Mesothelial cell of epicardium (in vitro differentiated cells): ENCODE data around the gene FRY. TPM values are rescaled to one million over a fixed set of nuclear protein-coding genes. Genes with fewer than 3 reads are reported as not detected.

ENCODE experiments used
- DNase-seq, 2 experiments: peaks; one replicate each; pipeline ENCODE4 v3.0.0; 2021; ENCODE audit warnings: low spot score in 2 of 2; ENCODE audit not compliant: unreplicated experiment in 2 of 2
- H3K27ac Mint-ChIP-seq: 2 replicates; pipeline ENCODE4 v1.8.0; 2021; ENCODE audit warnings: mixed read lengths
- H3K27me3 Mint-ChIP-seq: 2 replicates; pipeline ENCODE4 v1.8.0; 2021; ENCODE audit warnings: low read depth, mixed read lengths
- H3K36me3 Mint-ChIP-seq: 2 replicates; pipeline ENCODE4 v1.8.0; 2021; ENCODE audit warnings: mixed read lengths
- H3K4me1 Mint-ChIP-seq: 2 replicates; pipeline ENCODE4 v1.8.0; 2021; ENCODE audit warnings: mixed read lengths
- H3K4me3 Mint-ChIP-seq: 2 replicates; pipeline ENCODE4 v1.8.0; 2021; ENCODE audit warnings: mild to moderate bottlenecking, moderate library complexity, mixed read lengths
- H3K9me3 Mint-ChIP-seq: 2 replicates; pipeline ENCODE4 v1.8.0; 2021; ENCODE audit warnings: mixed read lengths
- CTCF ChIP-seq: fragments of 200-600 bp; sonication (generic); IDR thresholded peaks from one replicate; pipeline ENCODE4 v1.5.0; 2021; ENCODE audit warnings: antibody characterized with exemption; ENCODE audit not compliant: unreplicated experiment
- total RNA-seq: library from RNA; stranded (reverse); gene quantifications from 3 replicates; pipeline ENCODE4 v1.2.1, GENCODE V29; 2021

Gene FRY
- total RNA-seq, 1 donor from 2014 or later, result 18.1 TPM

DNA sequence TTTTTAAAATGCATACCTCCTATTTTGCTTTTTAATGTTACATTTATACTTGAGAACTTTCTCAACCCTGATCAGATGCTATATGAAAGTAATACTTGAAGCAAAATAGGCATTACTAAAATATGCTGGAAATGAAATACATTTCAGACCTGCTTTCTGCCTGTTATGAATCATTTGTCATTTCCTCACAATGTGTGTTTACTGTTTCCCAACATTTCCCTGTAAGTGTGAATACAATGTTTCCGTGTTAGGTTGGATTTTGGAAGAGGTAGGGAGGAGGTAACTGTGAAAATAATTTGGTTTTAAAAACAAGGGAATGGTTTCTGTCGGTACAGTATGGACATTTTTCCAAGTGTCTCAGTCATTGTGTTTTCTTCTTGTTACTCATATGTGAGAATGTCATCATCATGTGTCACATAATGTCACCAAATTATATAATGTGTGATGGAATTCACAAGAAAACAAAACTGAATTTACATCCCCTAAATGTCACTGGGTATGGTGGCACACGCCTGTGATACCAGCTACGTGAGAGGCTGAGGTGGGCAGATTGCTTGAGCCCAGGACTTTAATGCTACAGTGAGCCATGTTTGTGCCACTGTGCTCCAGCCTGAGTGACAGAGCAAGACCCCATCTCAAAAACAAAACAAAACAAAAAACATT is 240.6 kb downstream of the FRY start:
- Mint-ChIP-seq H3K4me1 (no peaks in the 10 kb centered on the region), H3K36me3 (peaks cover 13% of the 10 kb centered on the region), H3K27me3 (no peaks in the 10 kb centered on the region), H3K27ac (no peak overlapping the region), H3K4me3 (no peak overlapping the region), H3K9me3 (no peaks in the 10 kb centered on the region)
- no peak for DNase-seq
- TF ChIP-seq CTCF, result no peak

GRCh38 chr13:32277839-32278238 is 246.3 kb downstream of the FRY start:
- TF ChIP-seq CTCF, result no peak
- Mint-ChIP-seq H3K27me3 (no peaks in the 10 kb centered on the region), H3K4me3 (no peak overlapping the region), H3K4me1 (peaks cover 2% of the 10 kb centered on the region), H3K9me3 (no peaks in the 10 kb centered on the region), H3K36me3 (peaks cover 14% of the 10 kb centered on the region), H3K27ac (no peak overlapping the region)
- no peak for DNase-seq

GRCh38 chr13:32278426-32278825 is 246.9 kb downstream of the FRY start:
- no peak overlapping the region for H3K27ac Mint-ChIP-seq
- H3K4me1 Mint-ChIP-seq, result peaks cover 6% of the 10 kb centered on the region
- peaks cover 14% of the 10 kb centered on the region for H3K36me3 Mint-ChIP-seq
- DNase-seq, result no peak
- H3K27me3 Mint-ChIP-seq, result no peaks in the 10 kb centered on the region
- no peak overlapping the region for H3K4me3 Mint-ChIP-seq
- TF ChIP-seq CTCF, result no peak
- H3K9me3 Mint-ChIP-seq, result no peaks in the 10 kb centered on the region

GRCh38 chr13:32281096-32281495 is 249.5 kb downstream of the FRY start:
- Mint-ChIP-seq H3K9me3 (no peaks in the 10 kb centered on the region), H3K27ac (no peak overlapping the region), H3K4me3 (no peak overlapping the region), H3K4me1 (peaks cover 32% of the 10 kb centered on the region), H3K36me3 (peaks cover 10% of the 10 kb centered on the region), H3K27me3 (no peaks in the 10 kb centered on the region)
- no peak for DNase-seq
- TF ChIP-seq CTCF, result no peak

GRCh38 chr13:32282096-32282711 is 250.6 kb downstream of the FRY start:
- Mint-ChIP-seq H3K9me3 (no peaks in the 10 kb centered on the region), H3K27me3 (no peaks in the 10 kb centered on the region), H3K4me3 (no peak overlapping the region), H3K4me1 (peaks cover 32% of the 10 kb centered on the region), H3K36me3 (peaks cover 9% of the 10 kb centered on the region), H3K27ac (no peak overlapping the region)
- DNase-seq, result no peak
- no peak for TF ChIP-seq CTCF
